Mucosa of descending colon (tissue), 3 donors: ENCODE results near the gene TUBGCP5. TPM values are rescaled to one million over a fixed set of nuclear protein-coding genes. Genes with fewer than 3 reads are reported as not detected.

Source experiments
- ATAC-seq: fragments of 200-7000 bp; cut with Tn5 transposase; one replicate; pipeline ENCODE4 v1.9.1; 2020; ENCODE audit warnings: mild to moderate bottlenecking, moderate library complexity
- DNase-seq, 3 donors: peaks; one replicate each; pipeline ENCODE4 v3.0.0-alpha.2; 2020
- H3K36me3 ChIP-seq: fragments of 200-600 bp; one replicate; pipeline ENCODE4 v1.8.0; 2021; ENCODE audit warnings: low read depth, mild to moderate bottlenecking
- H3K4me1 ChIP-seq: fragments of 200-600 bp; one replicate; pipeline ENCODE4 v1.8.0; 2021; ENCODE audit warnings: low read depth, mild to moderate bottlenecking
- H3K4me3 ChIP-seq: fragments of 200-600 bp; one replicate; pipeline ENCODE4 v1.8.0; 2021; ENCODE audit warnings: mild to moderate bottlenecking
- H3K9me3 ChIP-seq: fragments of 200-600 bp; one replicate; pipeline ENCODE4 v1.8.0; 2021; ENCODE audit warnings: mild to moderate bottlenecking
- CTCF ChIP-seq: fragments of 200-600 bp; IDR thresholded peaks from one replicate; pipeline ENCODE4 v1.8.0; 2022; ENCODE audit warnings: antibody characterized with exemption, mild to moderate bottlenecking
- intact Hi-C, 2 donors: fragments of 100-400 bp; cut with DNase I in 1 of 2; cut with micrococcal nuclease in 1 of 2; formaldehyde crosslinking; loops; one replicate each; pipeline versions ENCODE4 v1.11.0 to v1.11.1; 2022; cut with DNase I, micrococcal nuclease
- total RNA-seq, 3 donors: library from RNA; stranded (reverse); fragmentation: NEBNext Ultra II Directional in 2 of 3; extraction: Animal tissue kit (Norgen Biotek cat#: 25700) in 2 of 3; gene quantifications; one replicate each; pipeline versions ENCODE4 v1.2.1 to v1.2.4, GENCODE V29; 2021 to 2023
- donor health status: DM: no; HTN: no; CAD: no; lungs with moderate emphysema.
- donor health status: DM: no; HTN: no; CAD: no.
- donor health status: DM: no; HTN: yes; CAD: no.

Gene TUBGCP5
- total RNA-seq, 3 donors from 2014 or later = 11.9 to 15.3 (median 13.8) TPM

GRCh38 chr15:23035964-23036566, 3.3 kb downstream of the TUBGCP5 start:
- intact Hi-C loops = loop anchor here in 1 of 2 donors (10.0 kb wide), 1 partner anchor 181 kb away; no protein-coding TSS in a partner anchor
- TF ChIP-seq CTCF = peak; percentile 81
- no peak for ATAC-seq
- peak in 1 of 3 donors; percentile 71 for DNase-seq
- no peaks in the 10 kb centered on the region for H3K36me3 ChIP-seq
- H3K4me3 ChIP-seq = no peak overlapping the region
- peaks cover 13% of the 10 kb centered on the region for H3K4me1 ChIP-seq
- H3K9me3 ChIP-seq = no peaks in the 10 kb centered on the region

GRCh38 chr15:23033979-23034378, 5.4 kb downstream of the TUBGCP5 start:
- intact Hi-C loops = loop anchor here in 1 of 2 donors (10.0 kb wide), 1 partner anchor 179 kb away; no protein-coding TSS in a partner anchor
- peaks cover 13% of the 10 kb centered on the region for H3K4me1 ChIP-seq
- no peaks in the 10 kb centered on the region for H3K36me3 ChIP-seq
- H3K4me3 ChIP-seq = no peak overlapping the region
- ATAC-seq (no peak), DNase-seq (no peak)
- no peaks in the 10 kb centered on the region for H3K9me3 ChIP-seq
- no peak for TF ChIP-seq CTCF

GRCh38 chr15:23026218-23026617, 13.2 kb downstream of the TUBGCP5 start:
- intact Hi-C loops = no loop called here
- TF ChIP-seq CTCF = no peak
- DNase-seq = no peak
- Histone ChIP-seq H3K4me3 (no peak overlapping the region), H3K4me1 (no peaks in the 10 kb centered on the region), H3K36me3 (peaks cover 9% of the 10 kb centered on the region), H3K9me3 (no peaks in the 10 kb centered on the region)
- no peak for ATAC-seq

GRCh38 chr15:23022156-23022555, 17.2 kb downstream of the TUBGCP5 start:
- ATAC-seq = no peak
- peaks cover 20% of the 10 kb centered on the region for H3K36me3 ChIP-seq
- no peak overlapping the region for H3K4me3 ChIP-seq
- H3K4me1 ChIP-seq = no peaks in the 10 kb centered on the region
- intact Hi-C loops = no loop called here
- no peak for TF ChIP-seq CTCF
- H3K9me3 ChIP-seq = no peaks in the 10 kb centered on the region
- DNase-seq = no peak

GRCh38 chr15:23014394-23015000, 24.9 kb downstream of the TUBGCP5 start:
- H3K4me1 ChIP-seq = no peaks in the 10 kb centered on the region
- H3K4me3 ChIP-seq = no peak overlapping the region
- ATAC-seq (no peak), DNase-seq (no peak)
- intact Hi-C loops = no loop called here
- H3K9me3 ChIP-seq = no peaks in the 10 kb centered on the region
- peaks cover 1% of the 10 kb centered on the region for H3K36me3 ChIP-seq
- TF ChIP-seq CTCF = no peak
